ENCODE measurements around the gene ERICH3.
A peak's percentile ranks its signal among the peaks of the same experiment; 100 is the strongest.

Gene ERICH3

GRCh38 chr1:74673351-74674111, at the start of gene ERICH3:
ERICH3 (minus strand) TSS chr1:74673792; CDS start chr1:74673519, 273 bp downstream.
- DNase-seq = no peak

GRCh38 chr1:74717626-74718025, 44.0 kb upstream of the ERICH3 start:
- no peak for DNase-seq

- no peak for DNase-seq
These were observed 43.2 kb upstream of the ERICH3 start for GRCh38 chr1:74716822-74717221.

- DNase-seq = no peak
These were observed 42.2 kb upstream of the ERICH3 start for GRCh38 chr1:74715806-74716205.

- no peak for DNase-seq
These were observed 41.6 kb upstream of the ERICH3 start for GRCh38 chr1:74715236-74715502.

GRCh38 chr1:74714429-74715235, 41.0 kb upstream of the ERICH3 start:
- DNase-seq = no peak

- no peak for DNase-seq
These were observed 40.3 kb upstream of the ERICH3 start for GRCh38 chr1:74713849-74714248.

- no peak for DNase-seq
These were observed 39.3 kb upstream of the ERICH3 start for GRCh38 chr1:74712881-74713280.

- DNase-seq = no peak
These were observed 30.0 kb upstream of the ERICH3 start for GRCh38 chr1:74703386-74704182.

GRCh38 chr1:74699331-74699730, 25.7 kb upstream of the ERICH3 start:
- DNase-seq = no peak

- no peak for DNase-seq
These were observed 24.2 kb upstream of the ERICH3 start for GRCh38 chr1:74697832-74698231.

- DNase-seq = peak; percentile 6
These were observed 19.9 kb upstream of the ERICH3 start for GRCh38 chr1:74693473-74693872.

- no peak for DNase-seq
These were observed 17.3 kb upstream of the ERICH3 start for GRCh38 chr1:74690909-74691308.

- DNase-seq = no peak
These were observed 16.7 kb upstream of the ERICH3 start for GRCh38 chr1:74690364-74690696.

GRCh38 chr1:74689621-74690363, 16.2 kb upstream of the ERICH3 start:
- DNase-seq = peak; percentile 32

- DNase-seq = no peak
These were observed 13.3 kb upstream of the ERICH3 start for GRCh38 chr1:74686928-74687327.

GRCh38 chr1:74684301-74684700, 10.7 kb upstream of the ERICH3 start:
- DNase-seq = no peak

GRCh38 chr1:74683656-74684055, 10.1 kb upstream of the ERICH3 start:
- DNase-seq = no peak

- no peak for DNase-seq
These were observed 8.3 kb upstream of the ERICH3 start for GRCh38 chr1:74681851-74682250.

- DNase-seq = no peak
These were observed 7.9 kb upstream of the ERICH3 start for GRCh38 chr1:74681449-74681848.

- no peak for DNase-seq
These were observed 7.4 kb upstream of the ERICH3 start for GRCh38 chr1:74681001-74681400.

GRCh38 chr1:74679811-74680210, 6.2 kb upstream of the ERICH3 start:
- DNase-seq = no peak

GRCh38 chr1:74677926-74678325, 4.3 kb upstream of the ERICH3 start:
- DNase-seq = no peak

All from amniotic stem cell (primary cell).